NCI-H2107 treated with DMSO at 0.1 percent for 48 hours (cell line): Measurements from ENCODE around the gene PRSS57.

ENCODE experiments used
- DNase-seq: peaks from one replicate; lab custom pipeline; 2025; ENCODE audit not compliant: unreplicated experiment; lab: John Stamatoyannopoulos, UW

Gene PRSS57

DNA sequence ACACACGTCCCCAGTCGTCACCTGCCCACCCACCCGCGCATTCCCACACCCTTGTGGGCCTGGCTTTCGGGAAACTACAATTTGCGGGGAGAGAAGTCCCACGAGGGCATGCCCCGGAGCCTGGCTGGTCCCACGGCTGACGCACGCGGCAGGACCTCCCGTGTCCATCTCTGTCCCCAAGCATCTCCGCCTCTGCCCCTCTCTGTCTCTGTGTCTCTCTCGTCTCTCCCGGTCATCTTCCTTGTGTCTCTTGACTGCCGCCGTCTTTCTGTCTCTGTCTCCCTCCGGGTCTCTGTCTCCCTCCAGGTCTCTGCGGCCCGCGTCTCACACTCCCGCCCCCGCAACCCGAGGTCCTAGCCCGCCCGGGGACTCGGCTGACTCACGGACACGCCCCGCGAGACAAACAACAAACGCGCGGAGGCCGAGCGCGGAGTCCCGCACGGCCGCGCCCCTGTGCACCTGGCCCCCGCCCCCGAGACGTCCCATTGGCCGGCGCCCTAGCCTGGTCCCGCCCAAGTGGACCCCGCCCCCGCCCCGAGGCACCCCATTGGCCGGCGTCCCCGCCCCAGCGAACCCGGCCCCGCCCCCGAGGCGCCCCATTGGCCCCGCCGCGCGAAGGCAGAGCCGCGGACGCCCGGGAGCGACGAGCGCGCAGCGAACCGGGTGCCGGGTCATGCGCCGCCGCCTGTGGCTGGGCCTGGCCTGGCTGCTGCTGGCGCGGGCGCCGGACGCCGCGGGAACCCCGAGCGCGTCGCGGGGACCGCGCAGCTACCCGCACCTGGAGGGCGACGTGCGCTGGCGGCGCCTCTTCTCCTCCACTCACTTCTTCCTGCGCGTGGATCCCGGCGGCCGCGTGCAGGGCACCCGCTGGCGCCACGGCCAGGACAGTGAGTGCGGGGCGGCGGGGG, 55.7 kb downstream of the PRSS57 start, which contains the start of gene FGF22:
TSS of gene FGF22 (plus strand) at position 627 of the 908 bp plus-strand sequence. CDS start at position 674, 47 bp downstream.
- peak; percentile 31 for DNase-seq

DNA sequence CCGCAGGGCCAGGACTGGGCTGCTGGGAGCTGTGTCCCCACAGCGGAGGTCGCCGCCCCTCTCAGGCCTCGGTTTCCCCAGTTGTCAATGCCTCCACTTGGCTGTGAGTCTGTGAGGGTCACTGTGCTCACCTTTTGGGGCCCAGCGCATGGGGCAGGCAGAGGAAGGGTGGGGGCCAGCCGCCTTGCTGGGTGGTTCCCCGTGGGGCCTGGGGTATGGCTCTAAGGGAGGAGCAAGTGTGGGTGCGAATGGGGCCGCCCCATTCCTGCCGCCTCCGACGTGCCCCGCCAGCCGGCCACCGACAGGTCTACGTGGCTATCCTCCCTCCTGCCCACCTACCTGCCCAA, 56.4 kb downstream of the PRSS57 start:
- no peak for DNase-seq
